Uterus (tissue), 2 donors: ENCODE data around the gene MIEF1.

Source experiments
- CTCF ChIP-seq, 4 experiments: fragments of 200-600 bp in 2 of 4; fragments of 450-650 bp in 2 of 4; sonication (generic) in 2 of 4; IDR thresholded peaks; one replicate each; pipeline ENCODE4 v1.5.1; 2016 to 2019; ENCODE audit warnings: antibody characterized with exemption in 4 of 4, mild to moderate bottlenecking in 2 of 4, moderate library complexity in 1 of 4
- POLR2A ChIP-seq, 2 donors: fragments of 450-650 bp; IDR thresholded peaks; one replicate each; pipeline ENCODE4 v1.6.1; 2016; ENCODE audit warnings: antibody characterized with exemption in 2 of 2, mild to moderate bottlenecking in 1 of 2, moderate library complexity in 1 of 2

GRCh38 chr22:39510529-39511149 lies 8.5 kb downstream of the MIEF1 start:
- no peak for TF ChIP-seq CTCF (IDR thresholded peaks at IDR 0.05)
- no peak for TF ChIP-seq POLR2A (IDR thresholded peaks at IDR 0.05)
